Right lobe of liver (tissue), 6 donors: ENCODE data around the gene ADCY3. TPM values are rescaled to one million over a fixed set of nuclear protein-coding genes. Genes with fewer than 3 reads are reported as not detected.

Experiments used
- ATAC-seq, 4 donors: fragments of 200-7000 bp; cut with Tn5 transposase; one replicate each; pipeline ENCODE4 v1.9.1; 2020; ENCODE audit warnings: mild to moderate bottlenecking in 4 of 4, moderate library complexity in 4 of 4
- DNase-seq, 3 donors: peaks; one replicate each; pipeline ENCODE4 v3.0.0-alpha.2; 2020
- H3K27ac ChIP-seq, 3 donors: fragments of 200-600 bp; one replicate each; pipeline ENCODE4 v1.8.0; 2022
- H3K27me3 ChIP-seq, 2 donors: fragments of 200-600 bp; one replicate each; pipeline ENCODE4 v1.8.0; 2022
- H3K36me3 ChIP-seq, 4 donors: fragments of 200-600 bp; sonication (generic) in 1 of 4; one replicate each; pipeline versions ENCODE4 v1.5.1 to v1.8.0; 2017 to 2022; ENCODE audit warnings: control low read depth in 1 of 4
- H3K4me1 ChIP-seq, 4 donors: fragments of 200-600 bp; sonication (generic) in 1 of 4; one replicate each; pipeline versions ENCODE4 v1.5.1 to v1.8.0; 2017 to 2022; ENCODE audit warnings: control low read depth in 1 of 4
- H3K4me3 ChIP-seq, 3 donors: fragments of 200-600 bp; one replicate each; pipeline ENCODE4 v1.8.0; 2022
- H3K9me3 ChIP-seq, 4 donors: fragments of 200-600 bp; sonication (generic) in 1 of 4; one replicate each; pipeline versions ENCODE4 v1.5.1 to v1.8.0; 2017 to 2022; ENCODE audit warnings: control low read depth in 1 of 4
- CTCF ChIP-seq, 4 donors: fragments of 200-600 bp in 3 of 4; fragments of 450-650 bp in 1 of 4; IDR thresholded peaks; one replicate each; pipeline versions ENCODE4 v1.5.1 to v1.8.0; 2016 to 2022; ENCODE audit warnings: antibody characterized with exemption in 4 of 4, mild to moderate bottlenecking in 2 of 4
- POLR2A ChIP-seq: fragments of 450-650 bp; IDR thresholded peaks from one replicate; pipeline ENCODE4 v1.6.1; 2017; ENCODE audit warnings: antibody characterized with exemption, mild to moderate bottlenecking
- WGBS: methylation state at CpG from one replicate; pipeline ENCODE4 v1.1.6; 2018; ENCODE audit warnings: low coverage, low lambda C conversion rate; ENCODE audit not compliant: insufficient coverage; ENCODE audit errors: missing lambda C conversion rate; 5-methylcytosine and 5-hydroxymethylcytosine counted together
- intact Hi-C, 2 donors: fragments of 100-400 bp; cut with DNase I; formaldehyde crosslinking; loops; one replicate each; pipeline versions ENCODE4 v1.11.2 to v1.14.1; 2022
- total RNA-seq, 6 experiments: library from RNA; depleted of rRNA in 2 of 6; stranded (reverse); fragments of >200 nt in 2 of 6; fragmentation: NEBNext Ultra II Directional in 3 of 6; extraction: Animal tissue kit (Norgen Biotek cat#: 25700) in 3 of 6; gene quantifications; one replicate each; pipeline versions ENCODE4 v1.1.0 to v1.2.4, GENCODE V29; 2016 to 2023
- donor health status: DM: no; HTN: yes; CAD: no.
- donor health status: DM: no; HTN: no; CAD: no.
- donor health status: DM: no; HTN: no; CAD: no.
- donor health status: DM: no; HTN: yes; CAD: no.
- donor health status: DM: no; HTN: yes; CAD: no.

The ADCY3 gene
- total RNA-seq, 6 experiments from 2014 or later: 2.2 to 7.0 (median 5.6) TPM

GRCh38 chr2:24832931-24833701 lies 86.9 kb downstream of the ADCY3 start:
- H3K9me3 ChIP-seq: no peaks in the 10 kb centered on the region
- 85% methylated on average over 14 of the region's 22 CpGs for WGBS
- no peak for TF ChIP-seq CTCF (IDR thresholded peaks at IDR 0.05)
- TF ChIP-seq POLR2A: no peak
- intact Hi-C loops: loop anchor here in 1 of 2 donors (5.0 kb wide), 1 partner anchor 421 kb away; no protein-coding TSS in a partner anchor
- H3K4me3 ChIP-seq: no peak overlapping the region
- no peak overlapping the region for H3K27ac ChIP-seq
- ATAC-seq: no peak
- DNase-seq: no peak
- H3K27me3 ChIP-seq: no peaks in the 10 kb centered on the region
- no peaks in the 10 kb centered on the region for H3K4me1 ChIP-seq
- H3K36me3 ChIP-seq: no peaks in the 10 kb centered on the region

DNA sequence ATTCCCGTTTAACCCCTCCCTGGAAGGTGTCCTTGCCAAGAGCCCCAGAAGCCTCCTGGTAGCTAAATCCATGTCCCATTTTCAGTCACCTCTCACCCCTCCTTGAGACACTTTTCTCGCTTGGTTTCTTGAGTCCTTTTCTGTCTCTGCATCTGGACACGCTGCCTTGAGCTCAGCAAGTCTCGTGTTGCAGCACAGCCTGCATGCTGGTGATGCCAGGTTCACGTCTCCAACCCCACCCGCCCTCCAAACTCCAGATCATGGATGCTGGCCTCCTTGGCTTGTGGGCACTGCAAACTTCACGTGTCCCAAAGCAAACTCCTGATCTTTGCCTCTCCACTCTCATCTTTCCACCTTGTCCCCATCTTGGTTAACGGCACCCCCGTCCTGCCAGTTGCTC lies 87.5 kb downstream of the ADCY3 start:
- Histone ChIP-seq H3K27ac (no peak overlapping the region), H3K4me3 (no peak overlapping the region), H3K9me3 (no peaks in the 10 kb centered on the region), H3K36me3 (no peaks in the 10 kb centered on the region), H3K27me3 (no peaks in the 10 kb centered on the region), H3K4me1 (peaks cover 0 to 4% (median 0%) of the 10 kb centered on the region in 4 donors)
- TF ChIP-seq POLR2A (no peak), CTCF (IDR thresholded peaks at IDR 0.05) (no peak)
- intact Hi-C loops: loop anchor here in 1 of 2 donors (5.0 kb wide), 1 partner anchor 420 kb away; no protein-coding TSS in a partner anchor
- 66% methylated on average over 7 of the region's 9 CpGs for WGBS
- DNase-seq (no peak), ATAC-seq (no peak)

DNA sequence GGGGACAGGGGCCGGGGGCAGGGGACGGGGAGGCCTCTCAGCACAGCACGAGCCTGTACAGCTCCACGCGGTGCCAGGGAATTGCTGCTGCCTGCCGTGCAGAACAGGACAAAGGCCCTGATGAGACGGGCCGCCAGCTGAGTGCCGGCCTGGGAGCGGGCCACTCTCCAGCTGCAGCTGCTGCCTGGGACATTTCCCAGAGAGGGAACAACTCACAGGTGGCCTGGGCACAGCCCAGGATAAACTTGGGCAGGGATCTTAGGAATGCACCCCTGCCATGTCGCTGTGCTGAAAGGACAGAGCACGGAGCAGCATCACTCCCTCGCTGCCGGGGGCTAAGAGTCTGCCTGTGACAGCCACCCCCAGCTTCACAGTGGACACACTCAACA lies 88.0 kb downstream of the ADCY3 start:
- H3K9me3 ChIP-seq: no peaks in the 10 kb centered on the region
- H3K4me1 ChIP-seq: peaks cover 0 to 4% (median 0%) of the 10 kb centered on the region in 4 donors
- H3K27me3 ChIP-seq: no peaks in the 10 kb centered on the region
- TF ChIP-seq POLR2A (no peak), CTCF (IDR thresholded peaks at IDR 0.05) (no peak)
- no peak for DNase-seq
- no peak overlapping the region for H3K4me3 ChIP-seq
- H3K36me3 ChIP-seq: no peaks in the 10 kb centered on the region
- no peak overlapping the region for H3K27ac ChIP-seq
- no peak for ATAC-seq
- WGBS: 54% methylated on average over 7 of the region's 14 CpGs
- intact Hi-C loops: loop anchor here in 1 of 2 donors (5.0 kb wide), 1 partner anchor 420 kb away; no protein-coding TSS in a partner anchor

- peaks cover 0 to 4% (median 0%) of the 10 kb centered on the region in 4 donors for H3K4me1 ChIP-seq
- H3K4me3 ChIP-seq: no peak overlapping the region
- intact Hi-C loops: loop anchor here in 1 of 2 donors (5.0 kb wide), 1 partner anchor 419 kb away; no protein-coding TSS in a partner anchor
- H3K27me3 ChIP-seq: no peaks in the 10 kb centered on the region
- no peak overlapping the region for H3K27ac ChIP-seq
- no peaks in the 10 kb centered on the region for H3K36me3 ChIP-seq
- WGBS: 75% methylated on average over 8 of the region's 18 CpGs
- H3K9me3 ChIP-seq: no peaks in the 10 kb centered on the region
- ATAC-seq (no peak), DNase-seq (no peak)
- TF ChIP-seq POLR2A: no peak
- TF ChIP-seq CTCF (IDR thresholded peaks at IDR 0.05): no peak
These were observed 88.6 kb downstream of the ADCY3 start for GRCh38 chr2:24831221-24832072.
